Measurements from ENCODE around the gene ZNF830. TPM values are rescaled to one million over a fixed set of nuclear protein-coding genes. Genes with fewer than 3 reads are reported as not detected.
"Not testable (repeated sequence)": the region's sequence is repeated elsewhere in the genome, so short reads cannot be mapped to it uniquely, and the experiment has no call there.

ZNF830 gene
- total RNA-seq, 1 experiment from 2014 or later, result 21.6 TPM

DNA sequence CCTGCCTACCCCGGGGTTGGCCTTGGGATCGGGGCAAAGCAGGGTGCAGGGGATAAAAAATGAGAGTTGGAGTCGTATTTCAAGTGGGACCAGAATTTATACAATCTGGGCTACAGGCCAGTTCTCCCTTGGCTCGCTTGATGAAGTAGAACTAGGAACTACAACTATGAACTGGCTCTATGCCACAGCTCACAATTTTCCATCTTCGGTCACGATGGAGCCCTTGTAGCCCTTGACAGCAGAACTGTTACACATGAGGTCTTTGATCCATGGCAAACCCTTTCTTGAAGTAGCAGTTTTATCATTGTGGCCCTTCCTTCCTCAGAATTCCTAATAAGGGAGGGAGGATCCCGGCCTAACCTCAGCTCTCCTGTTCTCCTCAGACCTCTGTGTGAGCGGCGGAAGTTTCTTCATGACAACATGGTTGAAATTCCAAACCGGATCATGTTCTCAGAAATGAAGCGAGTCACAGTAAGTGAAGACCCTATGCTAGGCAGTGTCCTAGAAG is 36.1 kb downstream of the ZNF830 start:
- Mint-ChIP-seq H3K27me3 (ENCODE audit: insufficient read depth, unreplicated experiment) (no peaks in the 10 kb centered on the region), H3K4me1 (ENCODE audit: insufficient read depth, unreplicated experiment) (no peaks in the 10 kb centered on the region), H3K27ac (ENCODE audit: low read depth, unreplicated experiment) (no peak overlapping the region), H3K36me3 (ENCODE audit: insufficient read depth, unreplicated experiment) (peaks cover 17% of the 10 kb centered on the region), H3K4me3 (ENCODE audit: unreplicated experiment) (no peak overlapping the region), H3K9me3 (ENCODE audit: unreplicated experiment) (no peaks in the 10 kb centered on the region)
- POLR2A ChIA-PET, result interaction anchor here (1.3 to 1.4 kb wide), 2 partner anchors 24 to 123 kb away, joined by 3 to 4 read pairs; partner anchors contain the start of gene RAD51D
- CTCF ChIA-PET, result interaction anchor here (0.6 to 7.9 kb wide), 13 partner anchors 10 to 133 kb away, joined by 3 to 97 read pairs (median 5); partner anchors contain the start of genes FNDC8 and RAD51D
- TF ChIP-seq, protein P1, sequence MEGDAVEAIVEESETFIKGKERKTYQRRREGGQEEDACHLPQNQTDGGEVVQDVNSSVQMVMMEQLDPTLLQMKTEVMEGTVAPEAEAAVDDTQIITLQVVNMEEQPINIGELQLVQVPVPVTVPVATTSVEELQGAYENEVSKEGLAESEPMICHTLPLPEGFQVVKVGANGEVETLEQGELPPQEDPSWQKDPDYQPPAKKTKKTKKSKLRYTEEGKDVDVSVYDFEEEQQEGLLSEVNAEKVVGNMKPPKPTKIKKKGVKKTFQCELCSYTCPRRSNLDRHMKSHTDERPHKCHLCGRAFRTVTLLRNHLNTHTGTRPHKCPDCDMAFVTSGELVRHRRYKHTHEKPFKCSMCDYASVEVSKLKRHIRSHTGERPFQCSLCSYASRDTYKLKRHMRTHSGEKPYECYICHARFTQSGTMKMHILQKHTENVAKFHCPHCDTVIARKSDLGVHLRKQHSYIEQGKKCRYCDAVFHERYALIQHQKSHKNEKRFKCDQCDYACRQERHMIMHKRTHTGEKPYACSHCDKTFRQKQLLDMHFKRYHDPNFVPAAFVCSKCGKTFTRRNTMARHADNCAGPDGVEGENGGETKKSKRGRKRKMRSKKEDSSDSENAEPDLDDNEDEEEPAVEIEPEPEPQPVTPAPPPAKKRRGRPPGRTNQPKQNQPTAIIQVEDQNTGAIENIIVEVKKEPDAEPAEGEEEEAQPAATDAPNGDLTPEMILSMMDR (IDR thresholded peaks at IDR 0.05; ENCODE audit: unreplicated experiment), result no peak
- peak; percentile 8 for DNase-seq (ENCODE audit: unreplicated experiment)
- no TSS peak for BruUV-seq (replicated peaks)
- intact Hi-C loops (cut with micrococcal nuclease), result loop anchor here (10.0 kb wide), 1 partner anchor 537 kb away; the partner anchor contains the start of gene SLFN12L

DNA sequence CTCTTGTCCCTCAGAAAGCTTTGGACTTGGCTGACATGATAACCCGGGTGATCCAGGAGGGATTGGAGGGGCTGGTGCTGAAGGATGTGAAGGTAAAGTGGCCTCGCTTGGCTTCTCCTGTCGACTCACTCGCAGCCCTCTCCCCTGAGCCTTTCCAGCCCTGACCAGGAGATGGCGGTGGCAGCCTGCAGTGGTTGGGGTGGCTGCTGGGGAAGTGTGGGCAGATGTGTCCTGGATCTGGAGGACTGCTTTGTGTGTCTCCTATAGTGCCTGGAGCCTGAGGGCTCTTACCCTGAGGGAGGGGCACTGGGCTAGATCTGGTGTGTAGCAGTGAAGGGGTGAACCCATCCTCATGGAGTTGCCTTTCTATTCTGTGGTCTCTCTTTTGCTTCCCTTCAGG is 36.9 kb downstream of the ZNF830 start:
- intact Hi-C loops (cut with micrococcal nuclease), result loop anchor here (1.0 to 10.0 kb wide), 4 partner anchors 91 to 578 kb away; partner anchors contain the start of gene SLFN12L
- H3K27ac Mint-ChIP-seq (ENCODE audit: low read depth, unreplicated experiment), result no peak overlapping the region

DNA sequence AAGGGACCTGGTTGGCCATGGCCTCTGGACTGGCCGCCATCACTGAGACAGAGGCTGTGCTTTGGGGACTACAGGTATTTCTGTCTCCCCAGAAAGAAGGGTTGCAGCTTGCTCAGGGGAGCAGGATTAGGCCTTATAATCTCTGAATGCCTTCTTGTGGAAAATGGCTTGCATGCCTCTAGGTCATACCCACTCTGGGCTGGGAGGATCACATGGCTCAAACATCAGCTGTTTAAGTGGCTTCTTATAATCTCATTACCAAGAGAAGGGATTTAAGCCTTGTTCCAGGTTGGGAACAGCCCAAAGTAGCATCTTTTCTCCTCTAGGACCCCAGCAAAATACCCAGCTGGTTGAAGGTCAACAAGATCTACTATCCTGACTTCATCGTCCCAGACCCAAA is 38.1 kb downstream of the ZNF830 start:
- no peak for DNase-seq (ENCODE audit: unreplicated experiment)
- BruUV-seq (replicated peaks), result no TSS peak
- intact Hi-C loops (cut with micrococcal nuclease), result loop anchor here (10.0 kb wide), 1 partner anchor 535 kb away; the partner anchor contains the start of gene SLFN12L
- peaks cover 28% of the 10 kb centered on the region for H3K36me3 Mint-ChIP-seq (ENCODE audit: insufficient read depth, unreplicated experiment)
- TF ChIP-seq, protein P1 (IDR thresholded peaks at IDR 0.05; ENCODE audit: unreplicated experiment), result no peak
- H3K4me3 Mint-ChIP-seq (ENCODE audit: unreplicated experiment), result no peak overlapping the region
- H3K4me1 Mint-ChIP-seq (ENCODE audit: insufficient read depth, unreplicated experiment), result no peaks in the 10 kb centered on the region
- CTCF ChIA-PET, result interaction anchor here (0.6 to 7.9 kb wide), 13 partner anchors 10 to 140 kb away, joined by 3 to 97 read pairs (median 3); partner anchors contain the start of genes FNDC8 and RAD51D
- POLR2A ChIA-PET, result interaction anchor here (0.6 to 1.4 kb wide), 3 partner anchors 62 to 119 kb away, joined by 3 to 4 read pairs (median 3); no protein-coding TSS in a partner anchor
- no peak overlapping the region for H3K27ac Mint-ChIP-seq (ENCODE audit: low read depth, unreplicated experiment)
- H3K27me3 Mint-ChIP-seq (ENCODE audit: insufficient read depth, unreplicated experiment), result no peaks in the 10 kb centered on the region
- H3K9me3 Mint-ChIP-seq (ENCODE audit: unreplicated experiment), result no peaks in the 10 kb centered on the region

More for the DNA sequence above, 36.9 kb downstream of the ZNF830 start:
- peak; percentile 64 for DNase-seq (ENCODE audit: unreplicated experiment)
- ChIA-PET CTCF (interaction anchor here (0.7 to 7.9 kb wide), 15 partner anchors 11 to 133 kb away, joined by 3 to 97 read pairs (median 4); partner anchors contain the start of genes FNDC8 and RAD51D), POLR2A (no interaction called here)
- BruUV-seq (replicated peaks), result no TSS peak
- TF ChIP-seq, protein P1 (IDR thresholded peaks at IDR 0.05; ENCODE audit: unreplicated experiment), result peak; percentile 85
- Mint-ChIP-seq H3K9me3 (ENCODE audit: unreplicated experiment) (no peaks in the 10 kb centered on the region), H3K4me3 (ENCODE audit: unreplicated experiment) (no peak overlapping the region), H3K27me3 (ENCODE audit: insufficient read depth, unreplicated experiment) (no peaks in the 10 kb centered on the region), H3K4me1 (ENCODE audit: insufficient read depth, unreplicated experiment) (no peaks in the 10 kb centered on the region), H3K36me3 (ENCODE audit: insufficient read depth, unreplicated experiment) (peaks cover 17% of the 10 kb centered on the region)

DNA sequence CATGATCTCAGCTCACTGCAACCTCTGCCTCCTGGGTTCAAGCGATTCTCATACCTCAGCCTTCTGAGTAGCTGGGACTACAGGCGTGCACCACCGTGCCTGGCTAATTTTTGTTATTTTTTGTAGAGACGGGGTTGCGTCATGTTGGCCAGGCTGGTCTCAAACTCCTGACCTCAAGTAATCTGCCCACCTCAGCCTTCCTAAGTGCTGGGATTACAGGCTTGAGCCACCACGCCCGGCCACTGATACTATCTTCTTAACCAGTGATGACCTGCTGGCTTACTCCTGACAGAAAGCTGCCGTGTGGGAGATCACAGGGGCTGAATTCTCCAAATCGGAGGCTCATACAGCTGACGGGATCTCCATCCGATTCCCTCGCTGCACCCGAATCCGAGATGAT is 39.6 kb downstream of the ZNF830 start:
- H3K9me3 Mint-ChIP-seq (ENCODE audit: unreplicated experiment); BruUV-seq (replicated peaks); H3K27me3 Mint-ChIP-seq (ENCODE audit: insufficient read depth, unreplicated experiment); intact Hi-C loops (cut with micrococcal nuclease); H3K27ac Mint-ChIP-seq (ENCODE audit: low read depth, unreplicated experiment); DNase-seq (ENCODE audit: unreplicated experiment); H3K4me1 Mint-ChIP-seq (ENCODE audit: insufficient read depth, unreplicated experiment); H3K4me3 Mint-ChIP-seq (ENCODE audit: unreplicated experiment): not testable (repeated sequence)
- H3K36me3 Mint-ChIP-seq (ENCODE audit: insufficient read depth, unreplicated experiment), result peaks cover 37% of the 10 kb centered on the region
- ChIA-PET POLR2A (interaction anchor here (0.9 to 2.3 kb wide), 3 partner anchors 8 to 62 kb away, joined by 3 to 5 read pairs (median 4); partner anchors contain the start of gene RFFL), CTCF (interaction anchor here (0.8 to 7.9 kb wide), 2 partner anchors 89 to 119 kb away, joined by 3 to 97 read pairs; partner anchors contain the start of genes FNDC8 and RAD51D)
